CD4-positive, alpha-beta T cell treated with Interleukin-12 subunit alpha and Interleukin-12 subunit beta, for 1 hour (primary cell): ENCODE measurements around the gene CLEC16A.
A peak's percentile ranks its signal among the peaks of the same experiment; 100 is the strongest.
"Not testable (repeated sequence)": the region's sequence is repeated elsewhere in the genome, so short reads cannot be mapped to it uniquely, and the experiment has no call there.

Experiments
- DNase-seq: peaks from one replicate; pipeline ENCODE4 v3.0.0-alpha.2; 2020

CLEC16A gene

DNA sequence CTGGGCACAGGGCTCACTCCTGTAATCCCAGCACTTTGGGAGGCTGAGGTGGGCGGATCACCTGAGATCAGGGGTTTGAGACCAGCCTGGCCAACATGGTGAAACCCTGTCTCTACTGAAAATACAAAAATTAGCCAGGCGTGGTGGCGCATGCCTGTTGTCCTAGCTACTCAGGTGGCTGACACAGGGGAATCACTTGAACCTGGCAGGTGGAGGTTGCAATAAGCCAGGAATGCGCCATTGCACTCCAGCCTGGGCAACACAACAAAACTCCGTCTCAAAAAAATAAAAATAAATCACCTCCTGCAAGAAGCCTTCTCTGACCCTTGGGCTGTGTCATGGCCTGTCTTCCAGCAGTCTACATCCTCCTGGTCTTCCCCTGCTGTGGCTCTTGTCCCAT lies 158.9 kb downstream of the CLEC16A start:
- DNase-seq, result not testable (repeated sequence)

DNA sequence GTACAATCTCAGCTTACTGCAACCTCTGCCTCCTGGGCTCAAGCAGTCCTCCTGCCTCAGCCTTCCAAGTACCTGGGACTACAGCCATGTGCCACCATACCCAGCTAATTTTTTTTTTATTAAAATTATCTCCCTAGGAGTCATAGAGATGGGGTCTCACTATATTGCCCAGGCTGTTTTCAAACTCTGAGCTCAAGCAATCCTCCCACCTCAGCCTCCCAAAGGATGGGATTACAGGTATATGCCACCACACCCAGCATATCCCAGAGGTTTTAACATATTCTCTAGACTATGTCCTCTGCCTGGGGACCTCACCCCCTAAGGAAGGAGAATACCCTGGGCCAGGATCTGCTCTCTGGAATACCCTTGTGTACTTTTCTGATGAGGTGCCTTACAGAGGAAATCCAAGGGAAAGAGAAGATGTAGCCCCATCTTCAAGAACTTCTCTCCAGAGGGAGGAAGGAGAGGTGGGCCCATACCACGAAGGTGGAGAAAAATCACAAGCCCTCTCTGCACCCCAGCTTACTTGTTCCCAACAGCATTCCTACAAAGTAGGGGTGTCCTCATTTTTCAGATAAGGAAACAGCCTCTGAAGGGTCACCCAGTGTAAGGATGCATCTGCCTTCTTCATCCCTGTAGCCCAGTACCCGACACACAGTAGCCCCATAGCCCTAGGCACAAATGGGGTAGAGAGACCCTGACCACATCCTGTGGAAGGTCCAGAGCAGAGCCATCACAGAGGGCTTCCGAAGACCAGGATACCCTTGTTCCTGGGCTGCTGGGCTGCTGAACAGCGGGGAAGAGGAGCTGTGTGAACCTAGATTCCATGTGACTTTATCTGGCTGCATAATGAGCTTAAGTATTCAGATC lies 160.0 kb downstream of the CLEC16A start:
- DNase-seq, result no peak

DNA sequence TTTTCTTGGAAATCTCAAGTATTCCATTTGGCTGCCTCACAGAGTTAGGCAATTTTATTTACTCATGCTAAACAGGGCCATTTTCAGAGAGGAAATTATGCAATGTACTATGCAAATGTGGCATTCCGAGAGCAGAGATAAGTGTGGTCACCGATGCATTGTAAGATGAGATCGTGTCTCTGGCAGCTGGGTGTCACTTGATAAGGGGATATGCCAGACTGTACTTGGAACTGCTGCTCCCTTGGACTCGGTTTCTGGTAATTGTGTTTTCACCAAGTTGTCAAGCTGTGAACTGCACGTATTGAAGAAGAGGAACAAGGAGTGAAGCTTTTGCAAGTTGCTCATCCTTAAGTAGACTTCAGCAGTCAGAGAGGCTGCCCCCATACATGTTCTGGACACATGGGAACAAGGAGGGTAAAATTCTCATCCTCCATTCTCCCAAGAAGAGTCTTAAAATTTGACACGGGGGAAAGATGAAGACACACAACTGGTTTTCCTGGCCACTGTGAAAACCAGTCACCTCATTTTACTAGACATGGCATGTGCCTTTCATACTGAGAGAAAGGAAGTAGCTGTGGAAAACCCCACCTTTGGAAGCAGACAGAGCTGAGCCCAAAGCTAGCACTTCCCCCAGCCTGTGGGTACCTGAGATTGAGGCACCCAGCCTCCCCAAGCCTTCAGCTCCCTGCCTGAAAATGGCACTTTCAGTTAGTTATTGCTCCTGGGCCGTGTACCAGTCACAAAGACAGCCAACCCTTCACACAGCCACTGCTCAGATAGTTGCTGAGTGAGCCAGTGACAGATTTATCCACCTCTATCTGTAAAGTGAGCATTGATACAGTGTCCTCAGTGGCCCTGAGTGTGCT lies 160.9 kb downstream of the CLEC16A start:
- DNase-seq, result peak; percentile 33

DNA sequence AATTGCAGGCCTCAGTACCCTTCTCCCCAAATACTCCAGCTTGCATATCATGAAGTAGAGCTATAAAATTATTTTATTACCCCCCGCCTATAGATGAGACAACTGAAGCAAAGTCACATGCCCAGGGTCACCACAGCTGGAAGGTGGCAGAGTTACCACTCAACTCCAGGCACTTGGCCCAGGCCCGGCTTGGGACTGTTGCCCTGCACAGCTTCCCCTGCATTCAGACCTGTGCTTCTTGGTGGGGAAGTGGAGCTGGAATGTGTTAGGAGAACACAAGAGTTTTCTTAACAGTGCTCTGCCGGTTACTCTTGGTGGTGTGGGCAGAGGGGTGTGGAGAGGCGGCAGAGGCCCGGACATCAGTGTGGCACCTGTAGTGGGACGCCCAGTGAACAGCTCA lies 162.4 kb downstream of the CLEC16A start:
- no peak for DNase-seq

DNA sequence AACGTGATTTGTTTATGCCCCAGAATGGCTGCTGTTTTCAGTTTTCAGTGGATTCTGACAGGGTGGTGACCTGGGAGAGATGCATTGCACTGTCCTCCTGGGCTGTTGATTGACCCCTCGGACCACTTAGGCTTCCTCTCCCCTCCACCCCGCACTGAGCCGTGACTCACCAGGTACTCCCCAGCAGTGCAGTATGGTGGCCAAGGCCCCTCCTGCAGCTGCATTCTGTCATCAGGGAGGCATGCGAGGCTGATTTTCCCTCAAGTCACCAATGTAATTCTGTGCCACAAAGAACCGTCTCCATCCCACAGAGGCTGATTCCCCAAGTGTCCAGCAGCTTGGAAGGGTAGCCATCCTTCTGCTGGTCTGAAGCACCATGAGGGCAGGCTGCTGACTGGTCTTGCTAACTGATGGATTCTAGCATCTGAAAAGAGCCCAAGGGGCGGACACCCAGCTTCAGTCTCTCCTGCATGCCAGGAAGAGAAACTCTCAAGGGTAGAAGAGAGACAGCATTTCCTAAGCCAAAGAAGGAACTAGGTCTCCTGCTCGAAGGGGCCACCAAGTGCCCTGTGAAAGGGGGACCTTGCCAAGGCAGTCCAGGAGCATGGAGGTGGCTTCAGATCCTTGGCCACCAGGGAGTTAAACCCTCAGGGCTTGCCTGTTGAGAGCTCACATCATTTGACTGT lies 163.6 kb downstream of the CLEC16A start:
- no peak for DNase-seq

DNA sequence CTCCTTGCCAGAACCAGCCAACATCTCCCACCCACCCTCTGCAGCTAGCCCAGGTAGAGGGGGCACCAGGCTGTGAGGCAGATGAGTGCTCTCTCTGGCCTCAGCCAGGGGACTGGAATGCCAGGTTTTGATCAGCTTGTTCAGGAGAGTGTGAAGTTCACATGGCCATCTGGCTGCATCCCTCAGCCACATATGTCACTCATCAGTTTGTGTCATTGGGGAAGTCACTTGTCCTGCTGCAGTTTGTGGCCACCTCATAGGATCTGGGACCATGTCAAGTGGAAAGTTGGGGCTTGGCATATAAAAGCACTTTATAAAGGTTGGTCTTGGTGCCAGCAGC lies 164.1 kb downstream of the CLEC16A start:
- no peak for DNase-seq

DNA sequence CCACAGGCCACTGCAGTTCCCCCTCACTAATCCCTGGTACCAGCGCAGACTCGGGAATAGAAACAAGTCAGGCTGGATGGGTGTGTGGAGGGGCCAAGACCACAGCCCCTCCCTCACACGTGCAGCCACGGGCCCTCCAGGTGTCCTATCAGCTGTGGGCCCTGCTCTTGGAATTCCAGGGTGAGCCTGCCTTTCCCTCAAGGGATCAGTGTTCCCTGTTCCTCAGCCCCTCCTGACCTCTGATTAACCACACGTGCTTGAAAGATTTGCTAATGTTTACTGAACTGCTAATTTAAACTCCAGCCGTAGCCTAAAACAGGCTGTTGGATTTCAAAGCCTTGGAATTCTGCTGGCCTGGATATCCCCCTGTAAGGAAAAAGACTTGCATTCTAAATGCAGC lies 165.2 kb downstream of the CLEC16A start:
- no peak for DNase-seq

DNA sequence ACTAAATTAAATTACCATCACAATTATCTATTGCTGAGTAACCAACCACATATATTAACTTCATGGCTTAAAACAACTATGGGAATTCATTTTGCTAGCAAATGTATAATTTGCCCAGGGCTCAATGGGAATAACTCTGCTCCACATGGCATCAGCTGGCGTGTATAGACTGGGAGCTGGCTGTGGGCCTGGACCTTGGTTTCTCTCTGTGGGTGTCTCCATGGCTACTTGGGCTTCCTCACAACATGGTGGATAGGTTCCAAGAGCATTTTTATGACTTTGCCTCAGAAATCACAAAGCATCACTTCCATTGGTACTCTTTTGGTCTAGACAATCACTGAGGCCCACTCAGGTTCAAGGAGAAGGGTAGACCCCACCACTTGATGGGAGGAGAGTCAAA lies 166.8 kb downstream of the CLEC16A start:
- DNase-seq, result no peak

DNA sequence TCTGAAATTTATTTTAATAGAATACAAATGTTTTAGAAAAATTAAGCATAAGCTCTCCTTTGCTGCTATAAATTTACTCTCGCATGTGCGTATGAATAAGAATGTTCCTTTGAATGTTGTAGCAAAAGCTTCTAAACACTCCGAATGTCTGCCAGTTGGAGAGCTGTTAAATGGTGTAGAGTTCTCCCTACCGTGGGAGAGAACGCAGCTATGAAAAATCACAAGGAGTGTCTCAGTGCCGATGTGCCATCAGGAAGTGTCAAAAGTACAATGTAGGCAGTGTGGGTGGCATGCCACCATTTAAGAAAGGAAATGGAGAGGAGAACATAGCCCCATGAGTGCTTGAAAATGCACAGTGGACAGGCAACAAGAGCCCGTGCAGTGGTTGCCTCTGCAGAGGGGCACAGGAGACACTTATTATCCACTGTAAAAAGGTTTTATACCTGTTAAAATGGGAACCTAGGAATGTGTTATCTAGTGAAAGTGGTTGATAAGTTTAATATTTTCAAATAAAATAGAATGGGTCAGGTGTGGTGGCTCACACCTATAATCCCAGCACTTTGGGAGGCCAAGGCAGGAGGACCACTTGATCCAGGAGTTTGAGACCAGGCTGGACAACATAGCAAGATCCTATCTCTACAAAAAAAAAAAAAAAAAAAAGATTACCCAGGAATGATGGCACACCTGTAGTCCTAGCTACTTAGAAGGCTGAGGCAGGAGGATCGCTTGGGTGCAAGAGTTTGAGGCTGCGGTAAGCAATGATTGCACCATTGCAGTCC lies 167.7 kb downstream of the CLEC16A start:
- no peak for DNase-seq

DNA sequence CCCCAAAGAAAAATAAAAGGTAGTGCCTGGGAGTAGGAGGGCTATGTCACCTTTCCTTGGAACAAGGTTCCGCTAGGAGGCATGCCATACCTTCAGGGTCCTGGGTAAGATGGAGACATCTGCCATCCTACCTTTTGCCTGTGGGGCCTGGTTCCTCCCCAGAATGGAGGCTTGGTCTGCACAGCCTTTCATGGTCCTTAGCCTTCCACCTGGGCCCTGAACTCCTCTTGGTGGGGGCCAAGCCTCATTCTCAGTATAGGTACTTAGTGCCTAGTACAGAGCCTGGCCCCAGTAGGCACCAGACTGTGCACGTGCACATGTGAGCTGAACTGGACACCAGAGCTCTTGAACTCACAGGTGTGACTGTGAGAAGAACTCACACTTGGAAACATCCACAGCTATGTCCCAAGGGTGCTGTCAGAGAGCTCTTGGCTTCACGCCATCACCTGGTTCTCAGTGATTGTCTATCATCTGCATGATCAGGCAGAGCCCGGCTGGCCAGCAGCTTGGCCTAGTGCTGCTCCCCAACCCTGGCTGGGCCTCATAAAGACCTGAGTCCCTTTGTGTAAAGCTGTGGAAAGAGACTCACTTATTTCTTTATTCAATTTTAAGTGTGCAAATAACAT lies 168.5 kb downstream of the CLEC16A start:
- DNase-seq, result no peak

DNA sequence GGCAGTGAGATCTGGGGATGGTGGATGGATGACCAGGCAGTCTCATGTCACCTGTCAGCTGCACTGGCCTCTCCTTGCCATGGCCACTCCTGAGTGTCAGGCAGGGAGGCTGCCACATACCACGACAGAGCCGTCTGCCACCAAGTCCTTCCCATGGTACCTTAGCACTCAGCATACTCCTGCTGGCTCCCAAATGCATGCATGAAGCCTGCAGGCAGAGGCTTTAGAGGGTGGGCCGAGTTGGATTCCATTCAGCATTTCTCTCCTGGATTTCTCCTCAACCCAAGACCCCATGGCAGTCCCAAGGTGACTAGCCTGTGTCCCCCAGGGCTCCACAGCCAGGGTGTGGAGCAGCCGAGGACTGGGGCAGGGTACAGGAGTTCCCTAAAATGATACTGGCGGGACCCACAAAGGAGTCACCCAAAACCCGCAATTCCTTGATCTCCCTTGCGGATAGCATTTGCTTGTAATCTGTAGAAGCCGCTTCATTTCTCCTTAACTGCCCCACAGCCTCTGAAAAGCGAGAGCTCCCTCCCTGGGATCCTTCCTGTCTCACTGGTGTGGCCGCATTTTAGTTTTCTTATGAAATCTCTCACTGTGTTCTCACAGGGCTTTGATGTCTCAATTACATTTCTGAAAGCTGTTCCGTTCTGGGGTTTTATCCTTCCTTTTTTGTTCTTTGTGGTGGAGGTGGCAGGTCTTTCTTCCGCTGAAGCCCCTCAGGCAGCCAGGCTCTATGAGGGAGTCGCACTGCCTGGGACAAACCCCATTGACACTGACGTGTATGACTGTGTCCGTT lies 170.2 kb downstream of the CLEC16A start:
- DNase-seq, result peak; percentile 25

DNA sequence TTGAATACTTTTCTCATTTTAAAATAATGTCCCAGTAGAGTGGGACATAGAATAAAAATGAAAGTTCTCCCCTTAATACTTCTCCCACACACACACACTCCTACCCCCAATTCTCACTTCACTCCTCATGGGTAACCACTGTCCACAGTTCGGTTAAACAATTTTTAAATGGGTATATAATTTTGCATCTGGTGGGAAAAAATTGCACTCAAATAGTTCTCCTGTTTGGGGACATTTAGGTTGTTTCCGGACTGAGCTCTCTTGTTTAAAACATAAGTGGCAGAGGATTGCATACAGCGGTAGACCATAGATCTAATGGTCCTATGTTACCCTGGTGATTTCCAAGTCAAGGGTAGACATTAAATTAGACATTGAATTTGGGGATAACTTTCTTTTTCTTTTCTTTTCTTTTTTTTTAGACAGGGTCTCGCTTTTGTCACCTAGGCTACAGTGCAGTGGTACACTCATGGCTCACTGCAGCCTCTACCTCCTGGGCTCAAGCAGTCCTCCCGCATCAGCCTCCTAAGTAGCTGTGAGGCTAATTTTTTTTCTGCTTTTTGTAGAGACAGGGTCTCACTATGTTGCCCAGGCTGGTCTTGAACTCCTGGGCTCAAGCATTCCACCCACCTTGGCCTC lies 173.3 kb downstream of the CLEC16A start:
- DNase-seq, result no peak

DNA sequence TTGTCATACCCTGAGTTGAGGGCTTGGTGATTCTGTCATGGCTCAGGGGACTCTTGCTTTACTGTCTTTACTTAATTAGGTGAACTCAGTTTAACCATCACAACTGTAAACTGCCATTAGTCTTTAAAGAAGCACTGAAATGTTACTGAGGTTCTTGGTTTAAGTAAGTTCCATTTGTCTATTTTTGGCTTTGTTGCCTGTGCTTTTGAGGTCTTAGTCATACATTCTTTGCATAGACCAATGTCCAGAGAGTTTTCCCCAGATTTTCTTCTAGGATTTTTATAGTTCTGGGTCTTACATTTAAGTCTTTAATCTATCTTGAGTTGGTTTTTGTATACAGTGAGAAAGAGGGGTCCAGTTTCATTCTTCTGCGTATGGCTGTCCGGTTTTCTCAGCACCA lies 174.1 kb downstream of the CLEC16A start:
- DNase-seq, result no peak

DNA sequence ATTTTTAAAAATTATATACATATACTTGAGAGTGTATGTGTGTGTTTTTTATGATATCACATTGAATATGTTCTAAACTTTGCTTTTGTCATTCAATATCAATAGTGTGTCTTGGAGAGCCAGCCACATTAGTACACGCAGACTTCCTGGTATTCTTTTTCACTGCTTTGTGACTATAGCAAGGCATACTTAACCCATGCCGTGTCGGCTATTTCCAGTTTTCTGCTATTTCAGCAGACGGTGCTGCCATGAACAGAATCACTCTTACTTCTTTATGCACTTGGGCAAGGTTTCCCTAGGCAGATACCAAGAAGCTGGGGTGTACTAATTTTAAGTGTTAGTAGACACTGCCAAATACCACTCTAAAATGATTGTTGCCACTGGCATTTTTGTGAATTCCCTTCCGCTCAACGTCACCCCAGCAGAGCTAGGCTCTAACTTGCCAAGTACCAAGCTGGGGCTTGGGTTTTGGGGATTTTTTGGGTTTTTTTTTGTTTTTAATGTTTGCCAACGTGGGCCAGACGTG lies 176.8 kb downstream of the CLEC16A start:
- no peak for DNase-seq

DNA sequence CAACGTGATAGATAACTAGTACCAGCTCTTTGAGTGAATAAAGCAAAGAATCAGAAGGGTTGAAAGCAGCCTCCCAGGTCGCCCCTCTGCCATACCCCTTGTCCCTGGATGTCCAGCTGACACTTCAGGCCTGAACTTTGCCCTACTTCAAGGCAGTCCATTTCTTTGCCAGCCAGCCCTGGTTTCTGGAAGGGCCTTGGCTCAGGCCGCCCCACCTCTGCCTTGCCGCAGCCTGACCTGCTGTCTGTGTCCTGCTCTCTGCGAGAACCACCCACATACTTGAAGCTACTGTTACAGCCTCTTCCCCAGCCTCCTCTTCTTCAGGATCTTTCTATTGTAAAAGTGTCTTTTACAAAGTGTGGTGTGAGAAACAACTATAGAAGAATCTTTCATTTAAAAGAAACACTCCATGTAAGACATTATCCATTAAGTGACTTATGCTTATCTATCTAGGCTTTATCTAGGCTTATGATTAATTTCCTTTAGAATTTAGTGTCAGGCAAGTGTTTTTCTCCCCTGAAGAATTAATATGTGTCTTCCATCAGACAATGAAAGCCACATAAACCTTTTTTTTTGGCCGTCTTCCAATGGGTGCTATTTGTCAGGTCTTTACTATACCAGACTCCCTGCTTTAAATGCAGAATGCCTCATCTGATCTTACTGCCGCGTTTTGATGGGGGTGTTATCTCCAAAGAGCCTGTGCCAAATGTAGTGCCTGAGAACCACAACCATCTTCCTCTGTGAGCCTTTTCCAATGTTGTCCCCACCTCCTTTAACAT lies 177.7 kb downstream of the CLEC16A start:
- no peak for DNase-seq

DNA sequence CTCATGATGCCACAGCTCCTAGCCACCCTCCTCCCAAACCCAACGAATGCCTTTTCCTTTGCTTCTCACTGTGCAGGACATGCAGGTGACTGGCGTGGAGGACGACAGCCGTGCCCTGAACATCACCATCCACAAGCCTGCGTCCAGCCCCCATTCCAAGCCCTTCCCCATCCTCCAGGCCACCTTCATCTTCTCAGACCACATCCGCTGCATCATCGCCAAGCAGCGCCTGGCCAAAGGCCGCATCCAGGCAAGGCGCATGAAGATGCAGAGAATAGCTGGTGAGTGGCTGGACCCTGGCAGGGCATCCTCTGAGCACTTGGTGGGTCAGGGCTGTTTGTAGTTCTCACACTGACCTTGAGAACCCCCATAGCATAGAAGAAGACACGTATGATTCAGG lies 179.3 kb downstream of the CLEC16A start:
- no peak for DNase-seq

DNA sequence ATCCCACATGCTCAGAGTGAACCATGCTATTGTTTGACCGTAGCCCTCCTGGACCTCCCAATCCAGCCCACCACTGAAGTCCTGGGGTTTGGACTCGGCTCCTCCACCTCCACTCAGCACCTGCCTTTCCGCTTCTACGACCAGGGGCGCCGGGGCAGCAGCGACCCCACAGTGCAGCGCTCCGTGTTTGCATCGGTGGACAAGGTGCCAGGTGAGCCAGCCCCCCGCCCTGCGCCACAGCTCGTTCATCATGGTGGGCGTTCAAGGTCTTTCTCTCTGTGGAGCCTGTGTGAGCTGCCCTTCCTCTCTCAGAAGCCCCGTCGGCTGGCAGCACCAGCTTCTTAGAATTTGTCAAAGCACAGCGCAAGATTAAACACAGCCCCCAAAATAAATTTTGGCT lies 181.6 kb downstream of the CLEC16A start:
- DNase-seq, result no peak

DNA sequence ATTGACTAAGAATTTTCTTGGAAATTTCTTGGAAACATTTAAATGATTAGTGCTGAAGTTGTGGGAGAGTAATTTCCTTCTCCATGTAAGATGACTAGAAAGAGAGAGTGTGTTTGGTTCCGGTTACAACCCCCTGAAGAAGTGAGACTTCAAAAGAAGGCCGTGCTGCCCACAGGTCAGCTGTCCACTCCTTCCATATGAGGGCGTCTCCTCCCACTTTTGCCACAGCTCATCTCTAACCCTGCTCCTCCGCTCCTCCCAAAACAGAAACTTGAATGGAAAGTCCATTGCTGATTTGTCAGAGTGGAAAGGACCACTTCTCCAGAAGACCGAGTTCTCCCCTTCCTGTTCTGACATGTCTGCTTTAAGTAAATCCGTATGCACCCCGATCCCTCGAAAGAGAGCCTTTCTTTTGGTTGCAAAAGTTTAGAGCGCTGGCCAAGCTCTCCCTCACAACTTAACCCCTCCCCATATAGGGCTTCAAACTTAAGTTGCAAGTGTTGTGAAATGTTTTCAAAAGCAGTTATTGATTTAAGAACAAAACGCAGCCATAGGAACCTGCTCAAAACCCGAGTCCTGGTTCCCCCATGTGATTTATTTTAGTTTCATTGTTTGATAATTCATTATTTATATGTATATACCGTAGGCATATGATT lies 182.2 kb downstream of the CLEC16A start:
- DNase-seq, result no peak

DNA sequence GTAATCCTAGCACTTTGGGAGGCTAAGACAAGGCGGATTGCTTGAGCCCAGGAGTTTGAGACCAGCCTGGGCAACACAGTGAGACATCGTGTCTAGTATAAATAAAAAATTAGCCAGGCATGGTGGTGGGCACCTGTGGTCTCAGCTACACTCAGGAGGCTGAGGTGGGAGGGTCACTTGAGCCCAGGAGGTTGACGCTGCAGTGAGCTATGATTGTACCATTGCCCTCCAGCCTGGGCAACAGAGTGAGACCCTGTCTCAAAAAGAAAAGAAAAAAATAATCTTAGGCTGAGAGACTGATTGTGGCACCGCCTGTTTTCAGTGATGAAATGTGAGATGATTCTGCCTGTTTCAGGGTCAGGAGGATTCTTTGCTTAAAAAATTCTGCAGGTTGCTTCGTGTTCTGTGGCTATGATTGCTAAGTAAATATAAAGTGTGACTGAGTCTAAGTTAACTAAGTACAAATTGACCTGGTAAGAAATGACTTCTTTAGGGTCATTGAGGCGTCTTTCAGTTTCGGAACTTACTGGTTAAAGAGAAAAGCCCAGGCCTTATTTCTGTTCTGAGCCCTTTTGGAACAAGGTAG lies 183.3 kb downstream of the CLEC16A start:
- DNase-seq, result no peak
